PC-3 (cell line): ENCODE results near the gene PRR12. TPM values are rescaled to one million over a fixed set of nuclear protein-coding genes. Genes with fewer than 3 reads are reported as not detected.

Experiments
- ATAC-seq: fragments of 200-7000 bp; cut with Tn5 transposase; 2 replicates; pipeline ENCODE4 v1.9.1; 2020; ENCODE audit warnings: mild to moderate bottlenecking, moderate library complexity
- BruUV-seq: library from RNA; stranded (reverse); fragments of 400-500 nt; replicated peaks from 2 replicates; lab custom pipeline; 2021; lab: Mats Ljungman, UMichigan
- CTCF ChIA-PET: fragments of 300-600 bp; sonication (Branson Sonifier 250); formaldehyde crosslinking; loops from one replicate; lab custom pipeline; 2022; ENCODE audit warnings: antibody characterized with exemption; lab: Charles Lee
- POLR2A ChIA-PET: fragments of 300-600 bp; sonication (Branson Sonifier 250); formaldehyde crosslinking; loops from one replicate; lab custom pipeline; 2022; ENCODE audit warnings: antibody characterized with exemption; ENCODE audit not compliant: unreplicated experiment; lab: Charles Lee
- DNase-seq: peaks from one replicate; pipeline ENCODE4 v3.0.0-alpha.2; 2015
- H2AFZ ChIP-seq: fragments of 300-600 bp; sonication (generic); 2 replicates; pipeline ENCODE4 v1.6.0; 2016; ENCODE audit warnings: antibody characterized with exemption, low read length
- H3F3A ChIP-seq: fragments of 300-600 bp; sonication (generic); one replicate; pipeline ENCODE4 v1.6.0; 2017; ENCODE audit warnings: antibody characterized with exemption, low read length, control low read depth, mild to moderate bottlenecking; ENCODE audit not compliant: unreplicated experiment
- H3K27ac ChIP-seq: fragments of 300-600 bp; sonication (generic); 2 replicates; pipeline ENCODE4 v1.5.1; 2016; ENCODE audit warnings: mild to moderate bottlenecking, low read length
- H3K27me3 ChIP-seq: fragments of 300-600 bp; sonication (generic); 2 replicates; pipeline ENCODE4 v1.6.1; 2016; ENCODE audit warnings: low read length, mixed read lengths
- H3K36me3 ChIP-seq: fragments of 300-600 bp; sonication (generic); 2 replicates; pipeline ENCODE4 v1.6.1; 2016; ENCODE audit warnings: low read depth, mixed run types, low read length, mixed read lengths
- H3K4me1 ChIP-seq: fragments of 300-600 bp; sonication (generic); 2 replicates; pipeline ENCODE4 v1.5.1; 2016; ENCODE audit warnings: low read length; ENCODE audit not compliant: insufficient read depth
- H3K4me2 ChIP-seq: fragments of 300-600 bp; sonication (generic); 2 replicates; pipeline ENCODE4 v1.6.0; 2016; ENCODE audit warnings: low read length
- H3K4me3 ChIP-seq: fragments of 300-600 bp; sonication (generic); 2 replicates; pipeline ENCODE4 v1.5.1; 2016; ENCODE audit warnings: mild to moderate bottlenecking, low read length, mixed read lengths
- H3K79me2 ChIP-seq: fragments of 300-600 bp; sonication (generic); 2 replicates; pipeline ENCODE4 v1.6.1; 2017; ENCODE audit warnings: low read length, mixed read lengths
- H3K9ac ChIP-seq: fragments of 300-600 bp; sonication (generic); 2 replicates; pipeline ENCODE4 v1.6.0; 2016; ENCODE audit warnings: mild to moderate bottlenecking, low read length
- H3K9me2 ChIP-seq: fragments of 300-600 bp; sonication (generic); replicated peaks from 2 replicates; pipeline ENCODE4 v1.6.1; 2016; ENCODE audit warnings: mixed run types, low read length, mixed read lengths
- H3K9me3 ChIP-seq: fragments of 300-600 bp; sonication (generic); 2 replicates; pipeline ENCODE4 v1.6.1; 2016; ENCODE audit warnings: low read length, mixed read lengths
- H4K20me1 ChIP-seq: fragments of 300-600 bp; sonication (generic); 2 replicates; pipeline ENCODE4 v1.6.1; 2016; ENCODE audit warnings: low read length, mixed read lengths
- CTCF ChIP-seq: fragments of 300-600 bp; sonication (generic); conservative IDR thresholded peaks from 2 replicates; pipeline ENCODE4 v1.5.1; 2017; ENCODE audit warnings: antibody characterized with exemption, low read depth, mild to moderate bottlenecking, low read length
- EZH2 ChIP-seq: fragments of 300-600 bp; sonication (generic); IDR thresholded peaks from one replicate; pipeline ENCODE4 v1.6.1; 2017; ENCODE audit warnings: antibody characterized with exemption, mild to moderate bottlenecking, low read length; ENCODE audit not compliant: unreplicated experiment
- EZH2phosphoT487 ChIP-seq: fragments of 300-600 bp; sonication (generic); IDR thresholded peaks from 2 replicates; pipeline ENCODE4 v1.6.1; 2018; ENCODE audit warnings: mild to moderate bottlenecking, antibody characterized with exemption, low read length, borderline replicate concordance
- intact Hi-C: fragments of 100-400 bp; cut with micrococcal nuclease; formaldehyde crosslinking; loops from 2 replicates; pipeline ENCODE4 v1.9.0; 2023
- total RNA-seq: library from RNA; depleted of rRNA; stranded (reverse); fragments of >200 nt; gene quantifications from 2 replicates; pipeline ENCODE4 v1.2.3, GENCODE V29; 2014

Gene PRR12
- total RNA-seq, 1 experiment from 2014 or later: 14.6 TPM

- Histone ChIP-seq H3F3A (no peaks in the 10 kb centered on the region), H3K9me2 (no peaks in the 10 kb centered on the region), H3K4me2 (no peak overlapping the region), H3K4me1 (peaks cover 15% of the 10 kb centered on the region), H4K20me1 (no peaks in the 10 kb centered on the region), H3K9ac (no peak overlapping the region), H3K27ac (no peak overlapping the region), H2AFZ (no peak overlapping the region), H3K4me3 (no peak overlapping the region), H3K27me3 (no peaks in the 10 kb centered on the region), H3K79me2 (0 out of 2 replicates have a peak, but pooled peaks cover 5% of the 10 kb centered on the region), H3K9me3 (no peaks in the 10 kb centered on the region), H3K36me3 (peaks cover 39% of the 10 kb centered on the region)
- ChIA-PET CTCF (interaction anchor here (2.2 kb wide), 1 partner anchor 13 kb away, joined by 9 read pairs; no protein-coding TSS in a partner anchor), POLR2A (no interaction called here)
- ATAC-seq (no peak), DNase-seq (no peak)
- TF ChIP-seq EZH2phosphoT487 (no peak), EZH2 (no peak), CTCF (no peak)
- BruUV-seq: no TSS peak
- intact Hi-C loops: no loop called here
Measured at GRCh38 chr19:49556412-49557398, 34.3 kb upstream of the PRR12 start.

- H2AFZ ChIP-seq: no peak overlapping the region
- no peaks in the 10 kb centered on the region for H3K9me3 ChIP-seq
- DNase-seq (no peak), ATAC-seq (no peak)
- no TSS peak for BruUV-seq
- H4K20me1 ChIP-seq: no peaks in the 10 kb centered on the region
- intact Hi-C loops: no loop called here
- no peak overlapping the region for H3K4me2 ChIP-seq
- no peak overlapping the region for H3K9ac ChIP-seq
- peaks cover 15% of the 10 kb centered on the region for H3K4me1 ChIP-seq
- no peaks in the 10 kb centered on the region for H3K9me2 ChIP-seq
- ChIA-PET CTCF (interaction anchor here (2.2 kb wide), 1 partner anchor 12 kb away, joined by 9 read pairs; no protein-coding TSS in a partner anchor), POLR2A (no interaction called here)
- H3K36me3 ChIP-seq: peaks cover 39% of the 10 kb centered on the region
- no peak for TF ChIP-seq EZH2
- no peak for TF ChIP-seq EZH2phosphoT487
- no peak for TF ChIP-seq CTCF
- no peaks in the 10 kb centered on the region for H3F3A ChIP-seq
- H3K4me3 ChIP-seq: no peak overlapping the region
- H3K27ac ChIP-seq: no peak overlapping the region
- no peaks in the 10 kb centered on the region for H3K27me3 ChIP-seq
- 0 out of 2 replicates have a peak, but pooled peaks cover 5% of the 10 kb centered on the region for H3K79me2 ChIP-seq
Measured at GRCh38 chr19:49557641-49558325, 33.2 kb upstream of the PRR12 start.
